H7 (cell line): ENCODE results near the gene RUFY3. TPM values are rescaled to one million over a fixed set of nuclear protein-coding genes. Genes with fewer than 3 reads are reported as not detected.
"Not testable (repeated sequence)": the region's sequence is repeated elsewhere in the genome, so short reads cannot be mapped to it uniquely, and the experiment has no call there.

ENCODE experiments used
- DNase-seq: peaks from one replicate; pipeline ENCODE4 v3.0.0; 2012
- H3K27me3 ChIP-seq: 2 replicates; pipeline ENCODE4 v1.6.0; 2011; ENCODE audit warnings: mild to moderate bottlenecking, low read length; ENCODE audit not compliant: control insufficient read depth, insufficient read depth
- H3K36me3 ChIP-seq: replicated peaks from 2 replicates; pipeline ENCODE4 v1.5.1; 2011; ENCODE audit warnings: low read length; ENCODE audit not compliant: control insufficient read depth, insufficient read depth
- H3K4me3 ChIP-seq: 2 replicates; pipeline ENCODE4 v1.5.1; 2011; ENCODE audit warnings: low read depth, mild to moderate bottlenecking, control low read depth, low read length, moderate library complexity; ENCODE audit not compliant: insufficient read depth
- total RNA-seq: library from RNA; depleted of rRNA; stranded (reverse); fragments of >200 nt; shearing (Covaris generic); gene quantifications from 2 replicates; pipeline ENCODE4 v1.2.3, GENCODE V29; 2014; rRNA removed

RUFY3 gene, protein sequence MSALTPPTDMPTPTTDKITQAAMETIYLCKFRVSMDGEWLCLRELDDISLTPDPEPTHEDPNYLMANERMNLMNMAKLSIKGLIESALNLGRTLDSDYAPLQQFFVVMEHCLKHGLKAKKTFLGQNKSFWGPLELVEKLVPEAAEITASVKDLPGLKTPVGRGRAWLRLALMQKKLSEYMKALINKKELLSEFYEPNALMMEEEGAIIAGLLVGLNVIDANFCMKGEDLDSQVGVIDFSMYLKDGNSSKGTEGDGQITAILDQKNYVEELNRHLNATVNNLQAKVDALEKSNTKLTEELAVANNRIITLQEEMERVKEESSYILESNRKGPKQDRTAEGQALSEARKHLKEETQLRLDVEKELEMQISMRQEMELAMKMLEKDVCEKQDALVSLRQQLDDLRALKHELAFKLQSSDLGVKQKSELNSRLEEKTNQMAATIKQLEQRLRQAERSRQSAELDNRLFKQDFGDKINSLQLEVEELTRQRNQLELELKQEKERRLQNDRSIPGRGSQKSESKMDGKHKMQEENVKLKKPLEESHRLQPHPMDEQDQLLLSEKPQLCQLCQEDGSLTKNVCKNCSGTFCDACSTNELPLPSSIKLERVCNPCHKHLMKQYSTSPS
- total RNA-seq = 32.7 and 38.4 TPM in 2 replicates

GRCh38 chr4:70721747-70722146 is at the start of gene RUFY3:
Gene RUFY3, plus strand, starts transcription at chr4:70721964. Its CDS starts 610 bp downstream, at chr4:70722574.
- H3K4me3 ChIP-seq = no peak within 1 kb of the TSS

GRCh38 chr4:70674191-70674590 is 47.6 kb upstream of the RUFY3 start:
- Histone ChIP-seq H3K27me3 (no peaks in the 10 kb centered on the region), H3K36me3 (no peaks in the 10 kb centered on the region), H3K4me3 (no peak overlapping the region)
- no peak for DNase-seq

More at GRCh38 chr4:70721747-70722146, at the start of gene RUFY3:
- DNase-seq = no peak
- no peaks in the 10 kb centered on the region for H3K36me3 ChIP-seq
- H3K27me3 ChIP-seq = no peaks in the 10 kb centered on the region

GRCh38 chr4:70674731-70675130 is 47.0 kb upstream of the RUFY3 start:
- Histone ChIP-seq H3K36me3 (no peaks in the 10 kb centered on the region), H3K4me3 (no peak overlapping the region), H3K27me3 (no peaks in the 10 kb centered on the region)
- DNase-seq = no peak

DNA sequence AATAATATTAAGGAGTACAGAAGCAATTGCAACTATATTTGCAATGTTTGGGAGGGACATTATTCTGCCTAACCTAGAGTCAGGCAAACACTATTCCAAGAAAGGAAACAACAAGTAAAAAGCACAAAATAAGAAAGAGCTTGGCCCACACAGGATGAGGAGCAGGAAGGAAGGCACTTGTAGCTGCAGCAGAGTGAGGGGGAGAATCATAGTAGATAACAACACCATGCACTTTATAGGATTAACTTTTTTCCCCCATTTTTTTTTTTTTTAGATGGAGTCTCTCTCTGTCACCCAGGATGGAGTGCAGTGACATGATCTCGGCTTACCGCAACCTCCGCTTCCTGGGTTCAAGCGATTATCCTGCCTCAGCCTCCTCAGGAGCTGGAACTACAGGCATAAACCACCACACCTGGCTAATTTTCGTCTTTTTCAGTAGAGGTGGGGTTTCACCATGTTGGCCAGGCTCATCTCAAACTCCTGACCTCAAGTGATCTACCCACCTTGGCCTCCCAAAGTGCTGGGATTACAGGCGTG is 45.1 kb upstream of the RUFY3 start:
- Histone ChIP-seq H3K4me3 (no peak overlapping the region), H3K27me3 (no peaks in the 10 kb centered on the region), H3K36me3 (no peaks in the 10 kb centered on the region)
- no peak for DNase-seq

GRCh38 chr4:70678383-70678999 is 43.3 kb upstream of the RUFY3 start:
- Histone ChIP-seq H3K36me3 (no peaks in the 10 kb centered on the region), H3K4me3 (no peak overlapping the region), H3K27me3 (no peaks in the 10 kb centered on the region)
- no peak for DNase-seq

GRCh38 chr4:70680934-70681333 is 40.8 kb upstream of the RUFY3 start:
- Histone ChIP-seq H3K27me3 (no peaks in the 10 kb centered on the region), H3K4me3 (no peak overlapping the region)
- no peak for DNase-seq

GRCh38 chr4:70681704-70682103 is 40.1 kb upstream of the RUFY3 start:
- H3K4me3 ChIP-seq = no peak overlapping the region
- H3K36me3 ChIP-seq = no peaks in the 10 kb centered on the region
- no peak for DNase-seq
- H3K27me3 ChIP-seq = no peaks in the 10 kb centered on the region

More at GRCh38 chr4:70680934-70681333, 40.8 kb upstream of the RUFY3 start:
- no peaks in the 10 kb centered on the region for H3K36me3 ChIP-seq

DNA sequence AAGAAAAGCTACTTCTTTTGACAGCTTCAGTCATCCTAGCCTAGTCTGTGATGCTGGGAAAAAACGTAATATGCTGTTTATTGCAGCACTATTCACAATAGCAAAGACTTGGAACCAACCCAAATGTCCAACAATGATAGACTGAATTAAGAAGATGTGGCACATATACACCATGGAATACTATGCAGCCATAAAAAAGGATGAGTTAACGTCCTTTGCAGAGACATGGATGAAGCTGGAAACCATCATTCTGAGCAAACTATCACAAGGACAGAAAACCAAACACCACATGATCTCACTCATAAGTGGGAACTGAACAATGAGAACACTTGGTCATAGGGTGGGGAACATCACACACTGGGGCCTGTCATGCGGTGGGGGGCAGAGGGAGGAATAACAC is 39.6 kb upstream of the RUFY3 start:
- H3K27me3 ChIP-seq, DNase-seq, H3K36me3 ChIP-seq, H3K4me3 ChIP-seq: not testable (repeated sequence)

DNA sequence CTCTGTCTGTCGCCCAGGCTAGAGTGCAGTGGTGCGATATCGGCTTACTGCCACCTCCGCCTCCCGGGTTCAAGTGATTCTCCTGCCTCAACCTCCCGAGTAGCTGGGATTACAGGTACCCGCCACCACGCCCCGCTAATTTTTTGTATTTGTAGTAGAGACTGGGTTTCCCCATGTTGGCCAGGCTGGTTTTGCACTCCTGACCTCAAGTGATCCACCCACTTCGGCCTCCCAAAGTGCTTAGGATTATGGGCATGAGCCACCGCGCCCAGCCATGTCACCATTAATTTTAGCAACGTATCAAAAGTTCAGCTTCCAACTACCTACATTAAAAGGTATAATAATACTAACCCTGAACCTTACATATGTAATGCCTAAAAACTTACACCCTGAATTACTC is 34.4 kb upstream of the RUFY3 start:
- no peaks in the 10 kb centered on the region for H3K27me3 ChIP-seq
- H3K36me3 ChIP-seq = no peaks in the 10 kb centered on the region
- H3K4me3 ChIP-seq = peak overlapping the region; percentile 98
- no peak for DNase-seq

GRCh38 chr4:70687821-70688794 is 33.7 kb upstream of the RUFY3 start, which contains the start of gene UTP3:
Gene UTP3, plus strand, starts transcription at chr4:70688532. Its CDS starts 146 bp downstream, at chr4:70688678.
- DNase-seq = peak; percentile 87
- H3K4me3 ChIP-seq = peak within 1 kb of the TSS; percentile 98
- H3K36me3 ChIP-seq = no peaks in the 10 kb centered on the region
- H3K27me3 ChIP-seq = no peaks in the 10 kb centered on the region

- H3K4me3 ChIP-seq = peak overlapping the region; percentile 98
- no peaks in the 10 kb centered on the region for H3K36me3 ChIP-seq
- no peaks in the 10 kb centered on the region for H3K27me3 ChIP-seq
- DNase-seq = peak; percentile 24
Observed at GRCh38 chr4:70688795-70689231, 33.0 kb upstream of the RUFY3 start.

GRCh38 chr4:70691661-70692060 is 30.1 kb upstream of the RUFY3 start:
- no peak for DNase-seq
- Histone ChIP-seq H3K27me3 (no peaks in the 10 kb centered on the region), H3K4me3 (no peak overlapping the region), H3K36me3 (no peaks in the 10 kb centered on the region)

DNA sequence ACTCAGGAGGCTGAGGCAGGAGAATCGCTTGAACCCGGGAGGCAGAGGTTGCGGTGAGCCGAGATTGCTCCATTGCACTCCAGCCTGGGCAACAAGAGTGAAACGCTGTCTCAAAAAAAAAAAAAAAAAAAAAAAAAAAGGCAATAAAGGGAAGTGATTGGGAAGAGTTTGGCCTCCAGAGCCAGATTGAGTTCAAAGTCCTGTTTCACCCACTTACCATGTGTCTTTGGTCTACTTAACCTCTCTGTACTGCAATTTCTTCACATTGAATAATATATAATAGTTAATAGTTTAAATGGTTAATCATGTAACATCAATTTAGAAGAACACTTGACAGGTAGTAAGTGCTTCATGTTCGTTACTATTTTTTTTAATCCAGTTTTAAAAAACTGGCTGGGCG is 27.1 kb upstream of the RUFY3 start:
- H3K4me3 ChIP-seq, H3K27me3 ChIP-seq, H3K36me3 ChIP-seq, DNase-seq: not testable (repeated sequence)

- H3K4me3 ChIP-seq, H3K27me3 ChIP-seq, H3K36me3 ChIP-seq, DNase-seq: not testable (repeated sequence)
Observed at GRCh38 chr4:70698435-70698834, 23.3 kb upstream of the RUFY3 start.
